GOT3 (cell line): ENCODE data around the gene ACAD11.
"Not testable (repeated sequence)": the region's sequence is repeated elsewhere in the genome, so short reads cannot be mapped to it uniquely, and the experiment has no call there.

Experiments
- DNase-seq: peaks from one replicate; lab custom pipeline; 2025; ENCODE audit warnings: mixed read lengths; lab: John Stamatoyannopoulos, UW

The ACAD11 gene

DNA sequence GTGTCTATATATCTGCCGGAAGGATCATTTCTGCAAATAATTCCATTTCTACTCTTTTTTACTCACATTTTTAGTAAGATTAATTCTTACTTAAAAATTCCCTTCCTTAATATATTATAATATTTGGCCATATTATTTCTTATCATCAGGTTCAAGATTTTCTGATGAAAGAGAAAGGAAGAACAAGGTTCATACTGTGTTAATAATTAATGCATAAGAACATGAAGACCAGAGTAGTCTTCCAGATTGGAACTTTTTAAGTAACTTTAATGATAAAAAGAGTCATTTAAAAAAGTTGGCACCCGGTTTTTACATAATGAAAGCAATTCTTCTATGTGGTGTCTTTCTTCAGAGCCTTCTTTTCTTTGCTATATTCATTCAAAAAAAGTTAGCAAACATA is 61.9 kb downstream of the ACAD11 start:
- no peak for DNase-seq

DNA sequence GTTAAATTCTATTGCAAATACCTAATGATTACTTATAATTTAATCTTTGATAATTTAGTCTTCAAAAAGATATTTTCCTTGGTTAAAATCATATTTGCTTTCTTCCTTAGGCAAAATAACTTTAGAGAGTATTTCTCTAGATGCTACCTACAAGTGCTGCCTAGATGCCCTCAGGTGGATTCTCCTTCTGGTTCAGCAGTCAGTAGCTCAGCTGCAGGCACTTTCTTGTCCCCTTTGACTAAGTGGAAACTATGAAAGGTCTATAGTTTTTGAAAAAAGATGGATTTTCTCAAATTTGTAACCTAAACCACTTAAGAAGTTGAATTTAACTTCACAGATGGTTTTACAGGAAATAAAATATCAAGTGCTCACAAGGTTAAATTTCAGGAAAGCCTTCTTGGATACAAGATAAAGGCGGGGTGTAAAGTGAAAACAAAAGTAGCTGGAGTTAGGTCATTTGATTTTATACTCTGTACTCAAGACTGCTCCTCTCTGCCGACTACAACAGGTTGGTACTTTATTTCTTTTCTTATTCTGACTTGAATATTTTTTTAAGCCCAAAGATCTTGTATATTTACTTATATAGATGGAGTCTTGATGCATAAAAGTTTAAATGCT is 62.7 kb downstream of the ACAD11 start, which contains the start of gene ACKR4:
Gene ACKR4 (plus strand): TSS at position 455 of the 618 bp plus-strand sequence. CDS start 3,128 bp downstream, outside the sequence.
- DNase-seq = no peak

DNA sequence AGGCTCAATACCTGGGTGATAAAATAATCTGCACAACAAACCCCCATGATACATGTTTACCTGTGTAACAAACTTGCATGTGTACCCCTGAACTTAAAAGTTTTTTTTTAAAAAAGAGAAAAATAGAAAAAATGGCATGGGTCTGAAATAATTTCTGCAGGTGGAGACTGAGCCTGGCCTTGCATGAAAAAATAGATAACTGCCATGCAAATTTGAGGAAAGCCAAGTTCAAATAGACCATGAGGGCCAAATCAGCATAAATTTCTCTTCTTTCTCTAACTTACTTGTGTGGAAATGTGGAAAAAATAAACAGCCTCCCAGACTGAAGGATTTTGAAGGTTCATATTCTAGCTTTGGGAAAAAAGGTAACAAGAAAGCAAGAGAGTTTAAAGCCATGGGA is 63.3 kb downstream of the ACAD11 start:
- DNase-seq = no peak

- DNase-seq = no peak
These were observed 64.6 kb downstream of the ACAD11 start for GRCh38 chr3:132595014-132595413.

DNA sequence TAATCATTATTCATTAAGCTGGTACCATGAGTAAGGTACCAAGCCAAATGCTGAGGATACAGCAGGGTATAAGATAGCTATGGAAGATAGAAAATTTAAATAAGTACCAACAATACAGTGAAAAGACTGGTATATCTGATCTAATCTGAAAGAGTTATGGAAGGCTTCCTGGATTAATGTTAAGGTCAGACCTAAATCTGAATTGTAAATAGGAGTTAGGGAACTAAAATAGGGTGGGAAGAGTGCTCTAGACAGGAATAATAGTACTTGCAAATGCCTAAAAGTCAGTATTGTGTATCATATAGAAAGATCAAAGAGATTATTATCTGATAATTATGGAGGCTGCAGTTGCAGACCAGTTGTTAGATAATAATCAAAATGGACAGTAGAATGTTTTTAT is 65.1 kb downstream of the ACAD11 start:
- no peak for DNase-seq

GRCh38 chr3:132593947-132594323 is 65.7 kb downstream of the ACAD11 start:
- DNase-seq = no peak

DNA sequence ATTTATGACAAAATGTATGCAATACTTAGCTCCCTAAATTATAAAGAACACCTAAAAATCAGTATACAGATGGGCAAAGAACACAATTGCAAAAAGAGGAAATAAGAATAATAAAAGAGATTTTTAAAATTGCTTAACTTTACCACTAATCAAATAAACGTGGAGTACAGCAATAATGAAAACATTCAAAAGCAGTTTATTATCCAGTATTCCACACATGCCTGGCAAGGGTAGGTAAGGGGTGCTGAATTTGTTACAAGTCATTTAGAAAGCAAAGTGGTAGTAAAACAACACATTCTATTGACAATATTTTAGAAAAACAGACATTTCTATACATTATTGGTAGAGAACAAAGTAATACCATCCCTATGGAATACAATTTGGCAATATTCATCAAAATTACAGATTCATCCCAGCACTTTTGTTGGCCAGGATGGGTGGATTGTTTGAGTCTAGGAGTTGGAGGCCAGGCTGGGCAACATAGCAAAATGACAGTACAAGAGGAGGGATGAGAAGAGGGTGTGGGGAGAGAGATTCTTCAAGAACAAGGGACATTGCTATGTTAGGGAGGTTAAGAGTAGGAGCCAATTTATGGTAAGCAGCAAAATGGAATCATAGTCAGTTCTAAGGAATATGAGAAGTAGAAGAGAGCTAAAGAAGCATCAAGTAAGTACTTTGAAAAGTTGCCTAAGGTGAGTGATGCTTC is 66.2 kb downstream of the ACAD11 start:
- no peak for DNase-seq

DNA sequence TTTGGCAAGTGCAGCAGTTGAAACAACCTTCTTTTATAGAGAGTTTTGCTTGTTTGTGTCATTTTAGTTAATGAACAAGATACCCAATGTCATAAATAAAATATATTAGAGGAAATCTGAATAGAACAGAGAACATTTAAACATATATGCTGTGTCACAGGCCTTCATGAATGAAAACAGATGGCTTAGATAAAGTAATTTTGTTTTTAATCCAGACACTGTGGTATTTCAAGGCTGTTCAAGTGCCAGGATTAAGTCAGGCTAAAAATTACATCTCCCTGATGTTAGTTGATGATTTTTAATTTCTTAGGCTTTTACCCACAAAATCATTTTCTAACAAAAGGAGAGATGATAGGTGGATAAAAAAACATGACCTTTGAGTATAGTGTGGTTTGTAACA is 67.4 kb downstream of the ACAD11 start:
- DNase-seq = no peak

- DNase-seq = no peak
These were observed 72.2 kb downstream of the ACAD11 start for GRCh38 chr3:132587401-132587800.

DNA sequence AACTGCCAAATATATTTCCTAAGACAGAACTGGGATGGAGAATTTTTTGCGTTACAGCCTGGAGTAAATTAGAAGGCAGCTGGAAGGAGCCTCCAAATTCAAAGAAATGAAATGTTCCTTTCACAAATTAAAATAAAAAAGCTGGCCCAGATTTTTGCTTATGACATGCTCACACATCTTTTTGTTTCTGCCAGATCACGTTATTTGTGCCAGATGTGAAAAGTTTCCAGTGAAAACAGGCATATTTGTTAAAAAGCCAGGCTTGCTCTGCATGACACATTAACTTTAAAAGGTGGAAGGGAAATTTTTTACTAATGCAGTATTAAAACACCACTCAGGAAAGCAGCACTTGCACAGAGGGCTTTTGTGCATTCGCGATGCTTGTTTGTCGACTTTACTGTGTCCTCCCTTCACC is 85.8 kb downstream of the ACAD11 start:
- no peak for DNase-seq

DNA sequence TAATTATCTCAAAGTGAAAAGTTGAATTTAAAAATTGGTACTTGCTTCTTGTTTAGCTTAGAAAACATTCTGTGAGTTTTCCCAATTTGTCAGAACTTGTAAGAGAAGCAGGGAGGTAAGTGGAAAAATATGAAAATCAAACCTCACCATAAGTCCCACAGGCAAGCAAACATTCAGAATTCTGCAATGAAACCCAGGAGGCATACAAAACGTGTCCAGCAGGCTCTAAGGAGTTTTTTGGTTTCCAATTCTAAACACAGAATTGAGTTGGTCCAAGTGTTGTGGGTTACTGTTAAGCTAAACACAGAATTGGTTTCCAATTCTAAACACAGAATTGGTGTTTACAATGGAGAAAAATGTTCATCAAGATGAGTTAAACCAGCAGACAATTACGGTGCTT is 89.6 kb downstream of the ACAD11 start:
- no peak for DNase-seq

DNA sequence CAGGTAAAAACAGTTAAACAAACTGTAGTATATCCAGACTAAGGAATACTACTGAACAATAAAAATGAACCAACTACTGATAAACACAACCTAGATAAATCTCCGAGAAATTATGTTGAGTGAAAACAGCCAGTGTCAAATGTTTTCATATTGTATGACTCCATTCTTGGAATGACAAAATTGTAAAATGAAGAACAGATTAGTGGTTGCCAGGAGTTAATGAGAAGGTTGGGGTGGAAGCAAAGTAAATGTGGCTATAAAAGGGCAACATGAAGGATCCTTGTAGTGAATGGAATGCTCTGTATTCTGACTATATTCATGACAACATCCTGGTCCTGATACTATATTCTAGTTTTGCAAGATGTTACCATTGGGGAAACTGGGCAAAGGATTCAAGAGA is 90.0 kb downstream of the ACAD11 start:
- no peak for DNase-seq

GRCh38 chr3:132569153-132569552 is 90.5 kb downstream of the ACAD11 start:
- DNase-seq = no peak

GRCh38 chr3:132568422-132568821 is 91.2 kb downstream of the ACAD11 start:
- no peak for DNase-seq

GRCh38 chr3:132564070-132564465 is 95.5 kb downstream of the ACAD11 start:
- DNase-seq = no peak

DNA sequence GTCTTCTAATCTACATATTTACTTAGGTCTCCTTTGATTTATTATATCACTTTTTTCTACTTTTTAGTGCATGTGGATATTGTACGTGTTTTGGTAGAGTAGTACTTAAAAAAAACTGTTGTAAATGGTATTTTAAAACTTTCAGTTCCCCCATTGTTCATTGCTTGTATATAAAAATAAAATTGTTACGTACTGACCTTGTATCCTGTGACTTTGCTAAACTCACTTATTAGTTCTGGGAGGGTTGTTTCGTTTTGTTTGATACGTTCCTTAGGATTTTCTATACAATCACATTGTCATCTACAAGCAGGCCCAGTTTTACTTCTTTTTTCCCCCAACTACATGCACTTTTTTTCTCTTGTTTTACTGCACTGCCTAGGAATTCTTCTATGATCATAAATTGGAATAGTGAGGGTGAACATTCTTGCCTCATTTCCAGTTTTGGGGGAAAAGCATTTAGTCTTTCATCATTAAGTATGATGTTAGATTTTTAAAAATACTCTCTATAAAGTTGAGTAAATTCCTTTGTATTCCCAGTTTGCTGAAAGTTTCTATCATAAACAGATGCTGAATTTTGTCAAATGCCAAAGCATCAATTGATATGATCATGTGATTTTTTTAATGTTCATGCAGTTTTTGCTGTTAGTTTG is 96.1 kb downstream of the ACAD11 start:
- DNase-seq = no peak

DNA sequence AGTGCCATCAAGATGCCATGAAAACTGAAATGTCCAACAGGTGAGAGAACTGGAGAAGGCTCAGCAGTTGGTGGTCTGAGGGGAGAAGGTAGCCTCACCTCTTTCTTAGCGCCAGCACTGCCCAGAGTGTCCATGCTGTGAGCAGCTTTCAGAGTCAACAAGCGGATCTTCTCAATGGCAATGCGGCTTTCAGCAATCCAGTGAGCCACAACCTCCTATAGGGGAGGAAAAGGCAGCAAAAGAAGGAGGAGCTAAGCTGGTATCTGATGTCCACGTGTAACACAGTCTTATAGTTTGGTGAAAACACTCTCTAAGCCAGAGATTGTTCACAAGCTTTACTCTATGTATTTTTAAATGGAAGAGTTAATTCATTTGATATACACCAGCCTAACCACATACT is 98.6 kb downstream of the ACAD11 start:
- DNase-seq = no peak

DNA sequence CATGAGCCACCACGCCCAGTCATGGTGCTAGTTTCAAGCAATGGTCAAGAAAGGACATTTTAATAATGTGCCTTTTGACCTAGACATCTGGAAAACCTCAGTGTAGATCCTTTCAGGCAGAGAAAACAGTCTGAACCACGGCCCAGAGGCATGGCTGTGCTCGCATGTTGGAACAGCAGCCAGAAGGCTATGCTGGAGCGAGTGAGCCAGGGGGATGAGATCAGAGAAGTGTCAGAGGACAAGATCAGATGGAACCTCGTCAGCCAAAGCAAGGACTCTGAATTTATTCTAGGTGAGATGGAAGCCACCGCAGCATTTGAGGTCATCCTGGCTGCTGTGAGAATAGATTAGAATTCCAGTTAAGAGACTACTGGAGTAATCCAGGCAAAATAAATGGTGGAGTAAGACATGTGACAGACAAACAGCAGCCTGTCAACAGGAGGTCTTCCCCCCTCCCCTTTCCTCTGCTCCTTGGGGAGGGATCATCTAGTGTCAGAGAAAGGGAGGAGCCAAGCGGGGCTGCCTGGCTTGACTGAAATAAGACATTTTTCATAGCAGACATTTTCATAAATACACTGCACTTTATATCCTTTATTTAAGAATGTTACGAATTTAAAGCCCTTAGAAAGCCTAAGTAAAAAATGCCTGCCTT is 103.0 kb downstream of the ACAD11 start:
- DNase-seq = no peak

GRCh38 chr3:132556036-132556386 is 103.6 kb downstream of the ACAD11 start:
- DNase-seq = not testable (repeated sequence)

DNA sequence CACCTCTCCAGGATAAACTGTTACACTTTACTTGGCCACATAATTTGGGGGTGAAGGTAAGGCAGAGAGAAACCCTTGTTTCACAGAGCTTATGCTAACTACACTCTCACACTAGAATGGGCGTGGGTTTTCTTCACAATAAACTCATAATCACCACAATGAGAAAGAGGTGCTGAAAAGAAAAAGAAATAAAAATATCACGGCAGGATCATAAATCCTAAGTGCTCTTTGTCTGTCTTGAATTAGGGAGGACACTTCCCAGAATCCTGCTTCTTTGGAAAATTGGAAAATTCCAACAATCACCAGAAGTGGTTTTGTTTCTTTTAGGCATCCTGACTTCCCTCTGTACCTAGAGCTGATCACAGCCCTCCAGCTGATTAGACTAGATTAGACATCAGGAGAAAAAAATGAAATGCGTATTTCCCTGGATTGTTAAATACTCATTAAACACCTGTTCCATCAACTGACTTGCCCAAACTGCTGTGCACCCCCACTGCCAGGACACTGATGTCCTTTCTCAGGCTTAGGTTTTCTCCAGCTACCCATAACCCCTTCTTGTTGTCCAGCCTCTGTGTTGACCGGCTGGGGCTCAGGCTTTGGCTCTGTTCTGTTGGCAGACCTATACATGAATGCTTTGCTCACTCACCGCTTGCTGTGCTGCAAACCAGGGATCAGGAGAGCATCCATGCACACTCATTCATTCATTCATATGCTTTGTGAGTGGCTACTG is 104.1 kb downstream of the ACAD11 start:
- DNase-seq = no peak

GRCh38 chr3:132554437-132554836 is 105.2 kb downstream of the ACAD11 start:
- no peak for DNase-seq

GRCh38 chr3:132553826-132554225 is 105.8 kb downstream of the ACAD11 start:
- no peak for DNase-seq
